H9 (cell line): ENCODE measurements around the gene IDH2. TPM values are rescaled to one million over a fixed set of nuclear protein-coding genes. Genes with fewer than 3 reads are reported as not detected.
A peak's percentile ranks its signal among the peaks of the same experiment; 100 is the strongest.

Experiments used
- DNase-seq: peaks from one replicate; pipeline ENCODE4 v3.0.0-alpha.2; 2017
- H2AFZ ChIP-seq: one replicate; pipeline ENCODE4 v1.6.1; 2013; ENCODE audit warnings: mild to moderate bottlenecking, low read length, control low read depth, moderate library complexity
- H2AK5ac ChIP-seq: 2 replicates; pipeline ENCODE4 v1.6.1; 2013; ENCODE audit warnings: low read length, control low read depth, mixed read lengths; ENCODE audit not compliant: insufficient read length
- H2BK120ac ChIP-seq: one replicate; pipeline ENCODE4 v1.6.1; 2013; ENCODE audit warnings: low read depth, mild to moderate bottlenecking, low read length, control low read depth, inconsistent platforms; ENCODE audit not compliant: poor library complexity, severe bottlenecking
- H2BK12ac ChIP-seq: 2 replicates; pipeline ENCODE4 v1.6.1; 2013; ENCODE audit warnings: low read length, control low read depth, mixed read lengths, low read depth; ENCODE audit not compliant: insufficient read length
- H2BK15ac ChIP-seq: 2 replicates; pipeline ENCODE4 v1.6.1; 2013; ENCODE audit warnings: low read depth, low read length, control low read depth
- H2BK20ac ChIP-seq: one replicate; pipeline ENCODE4 v1.6.1; 2013; ENCODE audit warnings: low read depth, mild to moderate bottlenecking, low read length, control low read depth, inconsistent platforms; ENCODE audit not compliant: poor library complexity, severe bottlenecking
- H2BK5ac ChIP-seq: 2 replicates; pipeline ENCODE4 v1.6.1; 2013; ENCODE audit warnings: low read length, control low read depth, mixed read lengths; ENCODE audit not compliant: insufficient read length
- H3K14ac ChIP-seq: 2 replicates; pipeline ENCODE4 v1.6.1; 2013; ENCODE audit warnings: low read length, control low read depth; ENCODE audit not compliant: insufficient read depth
- H3K18ac ChIP-seq: 2 replicates; pipeline ENCODE4 v1.6.1; 2013; ENCODE audit warnings: low read depth, mild to moderate bottlenecking, mixed read lengths, low read length, control low read depth; ENCODE audit not compliant: insufficient read length
- H3K23ac ChIP-seq: 2 replicates; pipeline ENCODE4 v1.6.1; 2013; ENCODE audit warnings: low read length, control low read depth, mixed read lengths, low read depth; ENCODE audit not compliant: insufficient read length
- H3K23me2 ChIP-seq: 2 replicates; pipeline ENCODE4 v1.6.1; 2013; ENCODE audit warnings: low read depth, mild to moderate bottlenecking, mixed read lengths, low read length, control low read depth; ENCODE audit not compliant: insufficient read length, poor library complexity, severe bottlenecking
- H3K27ac ChIP-seq: 2 replicates; pipeline ENCODE4 v1.5.1; 2013; ENCODE audit warnings: low read length, control low read depth, mixed read lengths, low read depth; ENCODE audit not compliant: insufficient read length
- H3K27me3 ChIP-seq: 2 replicates; pipeline ENCODE4 v1.6.1; 2013; ENCODE audit warnings: low read length, control low read depth, inconsistent platforms; ENCODE audit not compliant: insufficient read depth
- H3K4ac ChIP-seq: 2 replicates; pipeline ENCODE4 v1.6.1; 2013; ENCODE audit warnings: low read depth, mild to moderate bottlenecking, control low read depth, inconsistent platforms, low read length, moderate library complexity
- H3K4me1 ChIP-seq: 2 replicates; pipeline ENCODE4 v1.6.1; 2013; ENCODE audit warnings: low read length, control low read depth, inconsistent platforms; ENCODE audit not compliant: insufficient read depth
- H3K4me2 ChIP-seq: 2 replicates; pipeline ENCODE4 v1.6.1; 2013; ENCODE audit warnings: low read length, control low read depth, mixed read lengths; ENCODE audit not compliant: insufficient read length, insufficient read depth
- H3K56ac ChIP-seq: 2 replicates; pipeline ENCODE4 v1.6.1; 2013; ENCODE audit warnings: low read depth, mild to moderate bottlenecking, mixed read lengths, low read length, control low read depth; ENCODE audit not compliant: insufficient read length
- H3K79me1 ChIP-seq: 2 replicates; pipeline ENCODE4 v1.6.1; 2013; ENCODE audit warnings: low read depth, mild to moderate bottlenecking, moderate library complexity, low read length, control low read depth, inconsistent platforms; ENCODE audit not compliant: insufficient read depth, poor library complexity, severe bottlenecking
- H3K79me2 ChIP-seq: 2 replicates; pipeline ENCODE4 v1.6.1; 2013; ENCODE audit warnings: low read length, control low read depth, inconsistent platforms; ENCODE audit not compliant: insufficient read depth
- H3K9ac ChIP-seq: 2 replicates; pipeline ENCODE4 v1.6.1; 2013; ENCODE audit warnings: low read length, control low read depth, mixed read lengths; ENCODE audit not compliant: insufficient read length; ENCODE audit errors: extremely low read depth
- H3K9me3 ChIP-seq: one replicate; pipeline ENCODE4 v1.6.1; 2013; ENCODE audit warnings: low read depth, low read length, inconsistent platforms; ENCODE audit not compliant: control insufficient read depth
- H3T11ph ChIP-seq: one replicate; pipeline ENCODE4 v1.6.1; 2013; ENCODE audit warnings: mild to moderate bottlenecking, low read length, control low read depth, inconsistent platforms
- H4K20me1 ChIP-seq: one replicate; pipeline ENCODE4 v1.6.1; 2013; ENCODE audit not compliant: control insufficient read depth, insufficient read length, insufficient read depth
- H4K5ac ChIP-seq: 2 replicates; pipeline ENCODE4 v1.6.1; 2013; ENCODE audit warnings: low read depth, mild to moderate bottlenecking, mixed read lengths, low read length, control low read depth; ENCODE audit not compliant: insufficient read length
- H4K8ac ChIP-seq: replicated peaks from 2 replicates; pipeline ENCODE4 v1.6.1; 2013; ENCODE audit warnings: low read length, control low read depth, mixed read lengths, low read depth; ENCODE audit not compliant: insufficient read length
- H4K91ac ChIP-seq: 2 replicates; pipeline ENCODE4 v1.6.1; 2013; ENCODE audit warnings: low read depth, mild to moderate bottlenecking, moderate library complexity, mixed read lengths, low read length, control low read depth; ENCODE audit not compliant: insufficient read length
- H3K27ac Mint-ChIP-seq, 3 experiments: 2 replicates in 2 of 3; 3 replicates in 1 of 3; pipeline ENCODE4 v1.8.0; 2020 to 2021; ENCODE audit warnings: mixed read lengths in 3 of 3, mild to moderate bottlenecking in 1 of 3, moderate library complexity in 1 of 3
- H3K27me3 Mint-ChIP-seq: 2 replicates; pipeline ENCODE4 v1.8.0; 2021; ENCODE audit warnings: low read depth, mild to moderate bottlenecking, moderate library complexity, mixed read lengths
- H3K36me3 Mint-ChIP-seq, 3 experiments: 2 replicates in 2 of 3; 3 replicates in 1 of 3; pipeline ENCODE4 v1.8.0; 2020 to 2021; ENCODE audit warnings: low read depth in 3 of 3, mixed read lengths in 3 of 3; ENCODE audit not compliant: insufficient read depth in 1 of 3
- H3K4me1 Mint-ChIP-seq, 2 experiments: 2 replicates each; pipeline ENCODE4 v1.8.0; 2020; ENCODE audit warnings: mixed read lengths in 2 of 2
- H3K4me3 Mint-ChIP-seq, 2 experiments: 2 replicates in 1 of 2; 3 replicates in 1 of 2; pipeline ENCODE4 v1.8.0; 2020 to 2021; ENCODE audit warnings: mild to moderate bottlenecking in 2 of 2, mixed read lengths in 2 of 2, moderate library complexity in 1 of 2
- H3K9me3 Mint-ChIP-seq, 2 experiments: 2 replicates in 1 of 2; 3 replicates in 1 of 2; pipeline ENCODE4 v1.8.0; 2020; ENCODE audit warnings: mild to moderate bottlenecking in 2 of 2, mixed read lengths in 2 of 2, moderate library complexity in 1 of 2
- CTCF ChIP-seq: fragments of 200-600 bp; sonication (generic); conservative IDR thresholded peaks from 3 replicates; pipeline ENCODE4 v1.8.0; 2021; ENCODE audit warnings: antibody characterized with exemption, mild to moderate bottlenecking
- WGBS: extraction: QIAGEN DNeasy Blood & Tissue Kit; methylation state at CpG from one replicate; pipeline ENCODE4 v1.1.7; 2013; ENCODE audit warnings: missing lambda C conversion rate, low lambda C conversion rate, mixed read lengths; ENCODE audit not compliant: insufficient read length; ENCODE audit errors: extremely low coverage; 5-methylcytosine and 5-hydroxymethylcytosine counted together
- total RNA-seq: library from RNA; stranded (reverse); gene quantifications from 2 replicates; pipeline ENCODE4 v1.2.1, GENCODE V29; 2021

Gene IDH2
- total RNA-seq, 1 experiment from 2014 or later, result 57.7 TPM

GRCh38 chr15:90055182-90055581 lies 47.1 kb downstream of the IDH2 start:
- H3K4me1 ChIP-seq, result 0 out of 2 replicates have a peak, but pooled peaks cover 2% of the 10 kb centered on the region
- H4K91ac ChIP-seq, result no peak overlapping the region
- H2BK5ac ChIP-seq, result no peak overlapping the region
- H3T11ph ChIP-seq, result no peak overlapping the region
- no peak overlapping the region for H2AFZ ChIP-seq
- H2BK12ac ChIP-seq, result no peak overlapping the region
- H3K56ac ChIP-seq, result no peak overlapping the region
- H2BK120ac ChIP-seq, result no peak overlapping the region
- no peak overlapping the region for H3K4ac ChIP-seq
- H2BK15ac ChIP-seq, result no peak overlapping the region
- no peak for DNase-seq
- Mint-ChIP-seq H3K4me1 (peaks cover 36 to 41% of the 10 kb centered on the region in 2 experiments), H3K36me3 (0 out of 7 replicates have a peak, but pooled peaks cover 0 to 4% (median 0%) of the 10 kb centered on the region in 3 experiments), H3K27me3 (no peaks in the 10 kb centered on the region), H3K27ac (peak overlapping the region in 2 of 3 experiments; percentile 40 to 86; a peak in 3 of 7 replicates), H3K4me3 (no peak overlapping the region), H3K9me3 (no peaks in the 10 kb centered on the region)
- no peak overlapping the region for H3K23ac ChIP-seq
- WGBS, result no CpG with 5 or more reads among the region's 7 CpGs
- H3K23me2 ChIP-seq, result no peaks in the 10 kb centered on the region
- no peak overlapping the region for H3K14ac ChIP-seq
- H4K8ac ChIP-seq, result no peak overlapping the region
- no peak overlapping the region for H4K5ac ChIP-seq
- H3K79me1 ChIP-seq, result no peaks in the 10 kb centered on the region
- H3K79me2 ChIP-seq, result no peaks in the 10 kb centered on the region; the same call in 1 of the 2 replicates
- no peak overlapping the region for H2BK20ac ChIP-seq
- no peak for TF ChIP-seq CTCF
- H3K27ac ChIP-seq, result no peak overlapping the region
- H4K20me1 ChIP-seq, result peaks cover 2% of the 10 kb centered on the region
- H3K27me3 ChIP-seq, result no peaks in the 10 kb centered on the region
- no peak overlapping the region for H3K9ac ChIP-seq
- no peak overlapping the region for H3K4me2 ChIP-seq
- no peak overlapping the region for H2AK5ac ChIP-seq
- no peaks in the 10 kb centered on the region for H3K9me3 ChIP-seq
- no peak overlapping the region for H3K18ac ChIP-seq
